HCT116 (cell line): ENCODE measurements around the gene AKR7A3.

ENCODE experiments used
- CTCF ChIP-seq, 3 experiments: fragments of 200-600 bp in 1 of 3; sonication (generic) in 1 of 3; IDR thresholded peaks in 2 of 3; conservative IDR thresholded peaks in 1 of 3; 2 replicates each; pipeline ENCODE4 v1.5.1; 2012 to 2017; ENCODE audit warnings: low read depth in 2 of 3, low read length in 2 of 3, antibody characterized with exemption in 1 of 3, borderline replicate concordance in 1 of 3, control low read depth in 1 of 3, mild to moderate bottlenecking in 1 of 3, mixed read lengths in 1 of 3, mixed run types in 1 of 3, moderate library complexity in 1 of 3; ENCODE audit not compliant: insufficient read depth in 1 of 3
- EZH2 ChIP-seq: fragments of 200-600 bp; sonication (generic); IDR thresholded peaks from 2 replicates; pipeline ENCODE4 v1.6.1; 2017; ENCODE audit warnings: antibody characterized with exemption, mixed run types
- EZH2phosphoT487 ChIP-seq: fragments of 200-600 bp; IDR thresholded peaks from 2 replicates; pipeline ENCODE4 v1.6.1; 2018; ENCODE audit warnings: antibody characterized with exemption, borderline replicate concordance
- POLR2A ChIP-seq: IDR thresholded peaks from 2 replicates; pipeline ENCODE4 v1.7.0; 2011; ENCODE audit warnings: borderline replicate concordance; ENCODE audit not compliant: insufficient read depth, insufficient read length; ENCODE audit errors: extremely low read depth
- RAD21 ChIP-seq: IDR thresholded peaks from 2 replicates; pipeline ENCODE4 v1.6.1; 2012; ENCODE audit warnings: low read depth, mild to moderate bottlenecking
- TCF7L2 ChIP-seq: IDR thresholded peaks from 2 replicates; pipeline ENCODE4 v1.7.0; 2011; ENCODE audit warnings: borderline replicate concordance, inconsistent platforms; ENCODE audit not compliant: insufficient read depth, insufficient read length; ENCODE audit errors: extremely low read depth

GRCh38 chr1:19310061-19310460 lies 21.5 kb upstream of the AKR7A3 start:
- no peak for TF ChIP-seq CTCF (IDR thresholded peaks at IDR 0.05 in 2 of 3, conservative IDR thresholded peaks at IDR 0.05 in 1 of 3; ENCODE audit: borderline replicate concordance in 1 of 3, insufficient read depth in 1 of 3, low read depth in 2 of 3, low read length in 2 of 3)
- TF ChIP-seq POLR2A, result no peak
- TF ChIP-seq RAD21, result no peak
- TF ChIP-seq TCF7L2, result no peak
- TF ChIP-seq EZH2, result no peak
- TF ChIP-seq EZH2phosphoT487, result no peak
